GM20431 (cell line): ENCODE results near the gene NME7.

Experiments used
- in situ Hi-C: fragments of 300-500 bp; cut with MseI, MboI; formaldehyde crosslinking; loops from one replicate; pipeline ENCODE4 v1.15.0; 2020; ENCODE audit warnings: low sequenced_read_pairs; ENCODE audit not compliant: unreplicated experiment

Gene NME7

GRCh38 chr1:169115891-169116585, 251.6 kb downstream of the NME7 start:
- in situ Hi-C loops: no loop called here

- in situ Hi-C loops: no loop called here
Observed at GRCh38 chr1:169113613-169114119, 253.9 kb downstream of the NME7 start.

- in situ Hi-C loops: no loop called here
Observed at GRCh38 chr1:169112241-169112640, 255.4 kb downstream of the NME7 start.

- in situ Hi-C loops: no loop called here
Observed at GRCh38 chr1:169111472-169111871, 256.1 kb downstream of the NME7 start.

- in situ Hi-C loops: no loop called here
Observed at GRCh38 chr1:169110689-169111447, 256.7 kb downstream of the NME7 start.

GRCh38 chr1:169110236-169110635, 257.4 kb downstream of the NME7 start:
- in situ Hi-C loops: no loop called here

GRCh38 chr1:169109561-169110134, 257.9 kb downstream of the NME7 start:
- in situ Hi-C loops: no loop called here

- in situ Hi-C loops: no loop called here
Observed at GRCh38 chr1:169108863-169109560, 258.6 kb downstream of the NME7 start.

- in situ Hi-C loops: no loop called here
Observed at GRCh38 chr1:169108223-169108622, 259.4 kb downstream of the NME7 start.

GRCh38 chr1:169107603-169108208, 259.9 kb downstream of the NME7 start:
- in situ Hi-C loops: no loop called here

GRCh38 chr1:169106921-169107602, 260.5 kb downstream of the NME7 start:
- in situ Hi-C loops: no loop called here

GRCh38 chr1:169106095-169106920, 261.3 kb downstream of the NME7 start, which contains the start of gene ATP1B1:
TSS of gene ATP1B1 (plus strand) at chr1:169106690. CDS start at chr1:169106830, 140 bp downstream.
- in situ Hi-C loops: no loop called here

GRCh38 chr1:169105434-169106094, 262.0 kb downstream of the NME7 start:
- in situ Hi-C loops: no loop called here

GRCh38 chr1:169105087-169105433, 262.5 kb downstream of the NME7 start:
- in situ Hi-C loops: no loop called here

- in situ Hi-C loops: no loop called here
Observed at GRCh38 chr1:169103480-169103893, 264.1 kb downstream of the NME7 start.

GRCh38 chr1:169103002-169103401, 264.6 kb downstream of the NME7 start:
- in situ Hi-C loops: no loop called here

GRCh38 chr1:169102567-169102966, 265.0 kb downstream of the NME7 start:
- in situ Hi-C loops: no loop called here

GRCh38 chr1:169100651-169101088, 266.9 kb downstream of the NME7 start:
- in situ Hi-C loops: no loop called here
